ENCODE measurements around the gene NLRC5.
"Not testable (repeated sequence)": the region's sequence is repeated elsewhere in the genome, so short reads cannot be mapped to it uniquely, and the experiment has no call there.

Gene NLRC5

GRCh38 chr16:57055671-57056070 is 66.3 kb downstream of the NLRC5 start:
- TF ChIP-seq CTCF (conservative IDR thresholded peaks at IDR 0.05; ENCODE audit: low read depth, low read length) = no peak
- no peak for DNase-seq (ENCODE audit: low read depth)
- H3K4me3 ChIP-seq (ENCODE audit: low read depth, low read length) = no peak overlapping the region

GRCh38 chr16:57058291-57058861 is 69.0 kb downstream of the NLRC5 start:
- no peak for TF ChIP-seq CTCF (conservative IDR thresholded peaks at IDR 0.05; ENCODE audit: low read depth, low read length)
- H3K4me3 ChIP-seq (ENCODE audit: low read depth, low read length) = no peak overlapping the region
- DNase-seq (ENCODE audit: low read depth) = no peak

GRCh38 chr16:57060323-57061083 is 71.1 kb downstream of the NLRC5 start:
- no peak overlapping the region for H3K4me3 ChIP-seq (ENCODE audit: low read depth, low read length)
- TF ChIP-seq CTCF (conservative IDR thresholded peaks at IDR 0.05; ENCODE audit: low read depth, low read length) = no peak
- peak; percentile 7 for DNase-seq (ENCODE audit: low read depth)

GRCh38 chr16:57061084-57061905 is 71.9 kb downstream of the NLRC5 start:
- no peak for TF ChIP-seq CTCF (conservative IDR thresholded peaks at IDR 0.05; ENCODE audit: low read depth, low read length)
- DNase-seq (ENCODE audit: low read depth) = peak; percentile 38
- H3K4me3 ChIP-seq (ENCODE audit: low read depth, low read length) = no peak overlapping the region

- DNase-seq (ENCODE audit: low read depth) = no peak
- H3K4me3 ChIP-seq (ENCODE audit: low read depth, low read length) = no peak overlapping the region
- no peak for TF ChIP-seq CTCF (conservative IDR thresholded peaks at IDR 0.05; ENCODE audit: low read depth, low read length)
These were observed 73.0 kb downstream of the NLRC5 start for GRCh38 chr16:57062329-57062728.

GRCh38 chr16:57063189-57063588 is 73.8 kb downstream of the NLRC5 start:
- not testable (repeated sequence) for H3K4me3 ChIP-seq (ENCODE audit: low read depth, low read length); DNase-seq (ENCODE audit: low read depth)

GRCh38 chr16:57064995-57065394 is 75.6 kb downstream of the NLRC5 start:
- no peak for TF ChIP-seq CTCF (conservative IDR thresholded peaks at IDR 0.05; ENCODE audit: low read depth, low read length)
- no peak for DNase-seq (ENCODE audit: low read depth)

More at GRCh38 chr16:57064995-57065394, 75.6 kb downstream of the NLRC5 start:
- H3K4me3 ChIP-seq (ENCODE audit: low read depth, low read length) = no peak overlapping the region

Data from choroid plexus epithelial cell (primary cell).